ENCODE measurements around the gene DISP3. TPM values are rescaled to one million over a fixed set of nuclear protein-coding genes. Genes with fewer than 3 reads are reported as not detected.

DISP3 gene
- total and polyA plus RNA-seq, 11 donors: 0.03 to 0.45 (median 0.12) TPM; not detected in 5

DNA sequence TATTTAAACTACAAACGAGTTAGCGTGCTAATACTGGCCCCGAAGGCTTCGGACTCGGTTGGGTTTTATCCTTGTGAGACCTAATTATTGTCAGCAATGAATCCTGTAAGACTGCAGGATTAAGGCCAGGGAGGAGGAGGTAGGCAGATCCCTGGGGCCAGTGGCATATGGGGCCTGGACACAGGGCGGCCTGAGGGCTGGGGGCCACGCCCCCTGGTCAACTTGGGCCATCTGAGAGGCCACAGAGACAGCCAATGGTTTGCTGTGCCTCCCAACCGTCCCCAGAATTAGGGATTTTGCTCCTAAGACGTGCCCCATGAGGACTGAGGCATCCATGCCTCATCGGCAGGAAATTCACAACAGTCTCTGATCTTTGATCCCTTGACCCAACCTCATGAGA is 31.1 kb upstream of the DISP3 start:
- Histone ChIP-seq H3K9me3 (no peaks in the 10 kb centered on the region), H3K4me3 (no peak overlapping the region), H3K36me3 (no peaks in the 10 kb centered on the region), H3K27ac (no peak overlapping the region), H3K4me1 (no peaks in the 10 kb centered on the region), H3K27me3 (peaks cover 0 to 89% (median 21%) of the 10 kb centered on the region in 9 donors)
- intact Hi-C loops (cut with DNase I): no loop called here
- 48 to 80% (median 63%) methylated on average over 10 of the region's 10 CpGs for whole genome bisulfite sequencing, 4 donors
- ATAC-seq: no peak
- DNase-seq: no peak
- TF ChIP-seq POLR2A (IDR thresholded peaks at IDR 0.05): no peak
- TF ChIP-seq, protein P1, sequence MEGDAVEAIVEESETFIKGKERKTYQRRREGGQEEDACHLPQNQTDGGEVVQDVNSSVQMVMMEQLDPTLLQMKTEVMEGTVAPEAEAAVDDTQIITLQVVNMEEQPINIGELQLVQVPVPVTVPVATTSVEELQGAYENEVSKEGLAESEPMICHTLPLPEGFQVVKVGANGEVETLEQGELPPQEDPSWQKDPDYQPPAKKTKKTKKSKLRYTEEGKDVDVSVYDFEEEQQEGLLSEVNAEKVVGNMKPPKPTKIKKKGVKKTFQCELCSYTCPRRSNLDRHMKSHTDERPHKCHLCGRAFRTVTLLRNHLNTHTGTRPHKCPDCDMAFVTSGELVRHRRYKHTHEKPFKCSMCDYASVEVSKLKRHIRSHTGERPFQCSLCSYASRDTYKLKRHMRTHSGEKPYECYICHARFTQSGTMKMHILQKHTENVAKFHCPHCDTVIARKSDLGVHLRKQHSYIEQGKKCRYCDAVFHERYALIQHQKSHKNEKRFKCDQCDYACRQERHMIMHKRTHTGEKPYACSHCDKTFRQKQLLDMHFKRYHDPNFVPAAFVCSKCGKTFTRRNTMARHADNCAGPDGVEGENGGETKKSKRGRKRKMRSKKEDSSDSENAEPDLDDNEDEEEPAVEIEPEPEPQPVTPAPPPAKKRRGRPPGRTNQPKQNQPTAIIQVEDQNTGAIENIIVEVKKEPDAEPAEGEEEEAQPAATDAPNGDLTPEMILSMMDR (IDR thresholded peaks at IDR 0.05): no peak

DNA sequence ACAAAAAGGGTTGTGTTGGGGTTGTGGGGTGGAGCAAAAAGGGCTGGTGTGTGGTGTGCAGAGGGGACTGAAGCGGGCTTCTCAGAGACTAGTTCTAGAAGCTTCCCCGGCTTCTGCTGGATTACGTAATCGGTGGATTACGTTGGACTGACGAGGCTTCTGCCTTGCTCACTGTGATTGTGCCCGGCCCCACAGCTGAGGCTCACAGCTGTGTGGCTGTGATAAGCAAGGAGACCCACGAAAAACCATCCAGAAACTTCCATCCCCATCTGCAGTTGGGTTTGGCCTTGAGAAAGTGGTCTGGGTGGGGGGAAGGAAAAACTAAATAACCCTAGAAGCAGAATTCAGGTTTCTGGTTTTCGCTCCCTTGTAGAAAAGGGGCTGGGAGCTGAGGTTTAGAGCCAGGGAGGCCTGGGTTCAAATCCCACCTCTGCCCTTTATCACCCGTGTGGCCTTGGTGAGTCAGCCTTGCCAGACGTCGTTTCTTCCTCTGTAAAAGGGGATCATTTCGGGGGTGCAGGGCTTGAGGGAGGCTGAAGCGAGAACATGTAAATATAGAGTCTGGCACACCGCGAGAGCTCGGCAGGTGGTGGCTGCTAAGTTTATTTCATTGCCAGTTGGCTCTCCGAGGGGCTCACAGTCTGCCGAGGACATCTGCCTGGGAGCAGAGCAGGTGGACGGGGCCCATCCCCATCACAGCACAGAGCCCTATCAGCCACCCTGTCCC is 30.4 kb upstream of the DISP3 start:
- Histone ChIP-seq H3K4me1 (no peaks in the 10 kb centered on the region), H3K27ac (no peak overlapping the region), H3K4me3 (no peak overlapping the region), H3K27me3 (peaks cover 0 to 89% (median 21%) of the 10 kb centered on the region in 9 donors), H3K36me3 (no peaks in the 10 kb centered on the region), H3K9me3 (no peaks in the 10 kb centered on the region)
- no peak for TF ChIP-seq POLR2A (IDR thresholded peaks at IDR 0.05)
- TF ChIP-seq, protein P1 (IDR thresholded peaks at IDR 0.05): no peak
- intact Hi-C loops (cut with DNase I): no loop called here
- WGBS, 4 donors: 54 to 64% (median 59%) methylated on average over 15 to 20 of the region's 20 CpGs
- ATAC-seq: no peak
- no peak for DNase-seq

DNA sequence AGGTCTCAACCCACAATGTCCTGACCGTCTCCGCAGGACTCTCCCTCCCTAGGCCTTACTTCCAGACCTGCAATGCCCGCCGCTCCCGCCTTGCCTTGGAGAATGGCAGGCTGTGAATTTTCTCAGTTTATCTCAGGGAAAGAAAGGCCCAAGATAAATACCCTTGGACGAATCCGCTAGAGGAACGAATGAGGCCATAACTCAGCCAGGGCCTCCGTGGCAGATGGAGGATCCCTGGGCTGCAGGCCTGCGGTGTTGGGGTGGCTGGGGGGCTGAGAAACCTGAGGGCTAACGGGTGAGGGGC is 29.9 kb upstream of the DISP3 start:
- H3K4me1 ChIP-seq: no peaks in the 10 kb centered on the region
- H3K36me3 ChIP-seq: no peaks in the 10 kb centered on the region
- no peak overlapping the region for H3K27ac ChIP-seq
- no peak for ATAC-seq
- 47 to 58% (median 49%) methylated on average over 11 of the region's 11 CpGs for WGBS, 4 donors
- TF ChIP-seq, protein P1 (IDR thresholded peaks at IDR 0.05): no peak
- TF ChIP-seq POLR2A (IDR thresholded peaks at IDR 0.05): no peak
- H3K4me3 ChIP-seq: no peak overlapping the region
- DNase-seq: no peak
- no peaks in the 10 kb centered on the region for H3K9me3 ChIP-seq
- H3K27me3 ChIP-seq: peaks cover 1 to 89% (median 21%) of the 10 kb centered on the region in 9 donors
- intact Hi-C loops (cut with DNase I): no loop called here

DNA sequence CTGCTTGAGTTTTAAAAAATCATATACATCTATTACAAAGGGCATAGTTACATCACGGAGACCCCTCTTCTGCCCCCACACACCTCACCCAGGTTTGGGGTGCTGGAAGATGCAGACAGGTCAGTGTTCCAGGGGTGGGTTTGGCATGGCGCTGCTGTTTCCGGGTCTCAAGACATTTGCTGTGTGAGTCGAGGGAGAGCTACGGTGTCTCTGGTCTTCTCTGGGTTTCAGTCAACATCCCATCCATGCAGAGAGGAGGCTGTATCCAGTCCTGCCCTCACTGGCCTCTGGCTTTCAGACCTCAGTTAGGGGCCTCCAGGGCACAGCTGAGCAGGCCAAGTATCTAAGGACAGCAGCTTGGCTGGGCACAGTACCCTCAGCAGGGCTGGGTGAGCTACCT is 28.6 kb upstream of the DISP3 start:
- no peak overlapping the region for H3K27ac ChIP-seq
- intact Hi-C loops (cut with DNase I): no loop called here
- no peak overlapping the region for H3K4me3 ChIP-seq
- no peaks in the 10 kb centered on the region for H3K9me3 ChIP-seq
- DNase-seq (no peak), ATAC-seq (no peak)
- no peaks in the 10 kb centered on the region for H3K36me3 ChIP-seq
- H3K27me3 ChIP-seq: peaks cover 5 to 92% (median 25%) of the 10 kb centered on the region in 9 donors
- 89 to 95% (median 92%) methylated on average over 5 of the region's 5 CpGs for WGBS, 4 donors
- no peaks in the 10 kb centered on the region for H3K4me1 ChIP-seq
- TF ChIP-seq, protein P1 (IDR thresholded peaks at IDR 0.05): no peak
- TF ChIP-seq POLR2A (IDR thresholded peaks at IDR 0.05): no peak
